ENCODE data around the gene ANO6.

Gene ANO6

GRCh38 chr12:45473636-45474035 lies 257.7 kb downstream of the ANO6 start:
- no peak for DNase-seq

- DNase-seq, result no peak
Observed at GRCh38 chr12:45475594-45475993, 259.7 kb downstream of the ANO6 start.

- no peak for DNase-seq
Observed at GRCh38 chr12:45477526-45477925, 261.6 kb downstream of the ANO6 start.

DNA sequence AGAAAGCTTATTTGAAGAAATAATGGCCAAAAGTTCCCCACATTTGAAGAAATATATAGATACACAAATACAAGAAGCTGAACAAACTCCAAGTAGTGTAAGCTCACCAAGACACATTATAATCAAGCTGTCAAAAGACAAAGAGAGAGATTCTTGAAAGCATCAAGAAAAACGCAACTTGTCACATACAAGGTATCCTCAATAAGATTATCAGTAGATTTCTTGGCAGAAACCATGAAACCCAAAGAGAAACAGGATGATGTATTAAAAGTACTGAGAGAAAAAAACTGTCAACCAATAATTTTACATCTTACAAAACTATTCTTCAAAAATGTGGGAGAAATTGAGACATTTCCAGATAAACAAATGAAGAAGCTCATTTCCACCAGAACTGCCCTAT lies 263.0 kb downstream of the ANO6 start:
- no peak for DNase-seq

DNA sequence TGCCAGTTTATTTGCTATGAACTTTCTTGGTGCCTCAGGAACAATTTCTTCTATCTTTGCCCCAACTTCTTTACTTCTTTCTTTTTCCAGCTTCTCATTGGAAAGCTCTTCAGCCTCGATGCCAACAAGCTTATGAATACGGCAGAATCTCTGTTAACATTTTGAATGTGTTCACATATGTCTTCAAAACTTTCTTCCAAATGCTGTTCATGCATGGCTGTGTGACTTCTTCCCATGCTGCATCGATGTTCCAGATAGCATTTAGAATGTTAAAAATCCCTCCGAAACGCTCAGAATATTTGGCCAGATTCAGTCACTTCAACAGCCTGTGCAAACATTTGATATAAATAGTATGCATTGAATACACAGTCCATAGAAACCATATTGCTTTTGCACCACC lies 265.9 kb downstream of the ANO6 start:
- DNase-seq, result no peak

DNA sequence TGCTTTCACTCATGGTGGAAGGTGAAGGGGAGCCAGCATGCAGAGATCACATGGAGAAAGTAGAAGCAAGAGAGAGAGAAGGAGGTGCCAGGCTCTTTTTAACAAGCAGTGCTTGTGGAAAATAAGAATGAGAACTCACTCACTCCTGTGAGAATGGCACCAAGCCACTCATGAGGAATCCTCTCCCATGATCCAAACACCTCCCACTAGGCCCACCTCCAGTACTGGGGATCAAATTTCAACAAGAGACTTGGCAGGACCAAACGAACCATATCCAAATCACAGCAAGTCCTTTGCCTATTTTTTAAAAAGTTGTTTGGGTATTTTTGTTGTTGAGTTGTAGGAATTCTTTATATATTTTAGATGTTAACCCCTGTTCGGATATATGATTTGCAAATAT lies 267.7 kb downstream of the ANO6 start:
- no peak for DNase-seq

Data from RPMI8226 (cell line).